B cell (primary cell): ENCODE data around the gene UBAC2. TPM values are rescaled to one million over a fixed set of nuclear protein-coding genes. Genes with fewer than 3 reads are reported as not detected.

Experiments
- ATAC-seq: fragments of 200-7000 bp; cut with Tn5 transposase; one replicate; pipeline ENCODE4 v1.10.0; 2021; ENCODE audit warnings: low read depth, mild to moderate bottlenecking, moderate number of reproducible peaks, moderate library complexity
- CTCF ChIA-PET: fragments of 350-600 bp; sonication (Branson Sonifier 250); formaldehyde crosslinking; loops from one replicate; lab custom pipeline; 2021; ENCODE audit warnings: antibody characterized with exemption, inconsistent platforms; lab: Charles Lee
- POLR2A ChIA-PET: fragments of 350-600 bp; sonication (Branson Sonifier 250); formaldehyde crosslinking; loops from one replicate; lab custom pipeline; 2021; ENCODE audit warnings: antibody characterized with exemption; lab: Charles Lee
- DNase-seq: peaks from one replicate; pipeline ENCODE4 v3.0.0; 2013
- H2AFZ ChIP-seq: 2 replicates; pipeline ENCODE4 v1.6.1; 2012; ENCODE audit warnings: mild to moderate bottlenecking, low read depth, low read length; ENCODE audit not compliant: insufficient read depth, poor library complexity, severe bottlenecking
- H3K27ac ChIP-seq, 2 donors: 1 replicate in 1 of 2; 2 replicates in 1 of 2; pipeline ENCODE4 v1.5.1; 2012 to 2013; ENCODE audit warnings: low read length in 2 of 2, mild to moderate bottlenecking in 2 of 2, moderate library complexity in 1 of 2
- H3K27me3 ChIP-seq, 4 experiments: fragments of 200-600 bp in 1 of 4; sonication (generic) in 1 of 4; replicated peaks in 1 of 4; 1 replicate in 2 of 4; 2 replicates in 2 of 4; pipeline versions ENCODE4 v1.6.1 to v1.7.0; 2013 to 2016; ENCODE audit warnings: low read length in 3 of 4, mild to moderate bottlenecking in 2 of 4, mixed read lengths in 1 of 4, moderate library complexity in 1 of 4; ENCODE audit not compliant: insufficient read depth in 4 of 4, control insufficient read depth in 3 of 4; ENCODE audit errors: control extremely low read depth in 1 of 4
- H3K36me3 ChIP-seq, 2 experiments: replicated peaks in 1 of 2; 1 replicate in 1 of 2; 2 replicates in 1 of 2; pipeline versions ENCODE4 v1.6.1 to v1.7.1; 2013; ENCODE audit warnings: low read length in 1 of 2; ENCODE audit not compliant: insufficient read depth in 2 of 2, control insufficient read depth in 1 of 2; ENCODE audit errors: control extremely low read depth in 1 of 2, extremely low read depth in 1 of 2
- H3K4me1 ChIP-seq, 2 donors: fragments of 200-600 bp in 1 of 2; sonication (generic) in 1 of 2; 1 replicate in 1 of 2; 2 replicates in 1 of 2; pipeline versions ENCODE4 v1.5.1 to v1.6.1; 2013 to 2017; ENCODE audit warnings: low read length in 2 of 2; ENCODE audit not compliant: control insufficient read depth in 2 of 2, insufficient read depth in 2 of 2
- H3K4me2 ChIP-seq: replicated peaks from 2 replicates; pipeline ENCODE3; 2012; ENCODE audit warnings: mild to moderate bottlenecking, low read depth, low read length; ENCODE audit not compliant: poor library complexity, severe bottlenecking
- H3K4me3 ChIP-seq, 5 experiments: fragments of 200-600 bp in 1 of 5; sonication (generic) in 1 of 5; 1 replicate in 3 of 5; 2 replicates in 2 of 5; pipeline versions ENCODE4 v1.5.1 to v1.7.0; 2011 to 2016; ENCODE audit warnings: low read length in 4 of 5, mild to moderate bottlenecking in 4 of 5, low read depth in 2 of 5, control low read depth in 1 of 5, moderate library complexity in 1 of 5; ENCODE audit not compliant: insufficient read depth in 1 of 5; ENCODE audit errors: control extremely low read depth in 1 of 5, extremely low read depth in 1 of 5
- H3K79me2 ChIP-seq: fragments of 200-600 bp; sonication (generic); one replicate; pipeline ENCODE4 v1.6.0; 2016; ENCODE audit warnings: low read length; ENCODE audit not compliant: control insufficient read depth, insufficient read depth
- H3K9ac ChIP-seq: fragments of 200-600 bp; sonication (generic); 2 replicates; pipeline ENCODE4 v1.6.1; 2017; ENCODE audit warnings: mild to moderate bottlenecking, low read length, moderate library complexity
- H3K9me3 ChIP-seq, 3 donors: one replicate each; pipeline versions ENCODE4 v1.6.1 to v1.7.1; 2013; ENCODE audit warnings: low read length in 2 of 3; ENCODE audit not compliant: control insufficient read depth in 2 of 3, insufficient read depth in 1 of 3; ENCODE audit errors: control extremely low read depth in 1 of 3
- H4K20me1 ChIP-seq: 2 replicates; pipeline ENCODE4 v1.6.0; 2012; ENCODE audit warnings: mild to moderate bottlenecking, low read length; ENCODE audit not compliant: insufficient read depth, control insufficient read depth, poor library complexity, severe bottlenecking
- H3K27ac Mint-ChIP-seq: one replicate; pipeline ENCODE4 v1.8.0; 2021; ENCODE audit warnings: mixed read lengths
- H3K27me3 Mint-ChIP-seq: one replicate; pipeline ENCODE4 v1.8.0; 2021; ENCODE audit warnings: mixed read lengths
- H3K4me1 Mint-ChIP-seq: one replicate; pipeline ENCODE4 v1.8.0; 2021; ENCODE audit warnings: mixed read lengths
- H3K4me3 Mint-ChIP-seq: one replicate; pipeline ENCODE4 v1.8.0; 2021; ENCODE audit warnings: mixed read lengths
- H3K9me3 Mint-ChIP-seq: one replicate; pipeline ENCODE4 v1.8.0; 2022; ENCODE audit warnings: mixed read lengths; ENCODE audit not compliant: insufficient read depth
- EZH2 ChIP-seq: IDR thresholded peaks from 2 replicates; pipeline ENCODE4 v1.6.1; 2012; ENCODE audit warnings: borderline replicate concordance, low read depth, mild to moderate bottlenecking, moderate library complexity, low read length; ENCODE audit not compliant: insufficient read depth, poor library complexity, severe bottlenecking
- WGBS: methylation state at CpG from one replicate; pipeline ENCODE4 v1.1.5; 2013; ENCODE audit warnings: missing lambda C conversion rate; ENCODE audit not compliant: insufficient coverage; 5-methylcytosine and 5-hydroxymethylcytosine counted together
- intact Hi-C: fragments of 100-400 bp; cut with micrococcal nuclease; formaldehyde crosslinking; loops from one replicate; pipeline ENCODE4 v1.10.0; 2022
- polyA plus RNA-seq: library from polyadenylated mRNA; depleted of rRNA; stranded (reverse); fragments of >200 nt; gene quantifications from 2 replicates; pipeline ENCODE4 v1.2.3, GENCODE V29; 2012
- total RNA-seq, 2 donors: library from RNA; stranded (reverse); fragments of 120-200 nt in 1 of 2; gene quantifications; 1 replicate in 1 of 2; 2 replicates in 1 of 2; pipeline versions ENCODE4 v1.2.3 to v1.2.4, GENCODE V29; 2013 to 2022
- TF ChIP-seq, protein P1 (sequence below): fragments of 200-600 bp; IDR thresholded peaks from one replicate; pipeline ENCODE4 v1.8.0; 2022; ENCODE audit warnings: antibody characterized with exemption, mild to moderate bottlenecking

The UBAC2 gene
- total and polyA plus RNA-seq, 2 donors (not counting 1 experiment from before 2014, with no cell fraction given) = 56.3 to 60.8 TPM

DNA sequence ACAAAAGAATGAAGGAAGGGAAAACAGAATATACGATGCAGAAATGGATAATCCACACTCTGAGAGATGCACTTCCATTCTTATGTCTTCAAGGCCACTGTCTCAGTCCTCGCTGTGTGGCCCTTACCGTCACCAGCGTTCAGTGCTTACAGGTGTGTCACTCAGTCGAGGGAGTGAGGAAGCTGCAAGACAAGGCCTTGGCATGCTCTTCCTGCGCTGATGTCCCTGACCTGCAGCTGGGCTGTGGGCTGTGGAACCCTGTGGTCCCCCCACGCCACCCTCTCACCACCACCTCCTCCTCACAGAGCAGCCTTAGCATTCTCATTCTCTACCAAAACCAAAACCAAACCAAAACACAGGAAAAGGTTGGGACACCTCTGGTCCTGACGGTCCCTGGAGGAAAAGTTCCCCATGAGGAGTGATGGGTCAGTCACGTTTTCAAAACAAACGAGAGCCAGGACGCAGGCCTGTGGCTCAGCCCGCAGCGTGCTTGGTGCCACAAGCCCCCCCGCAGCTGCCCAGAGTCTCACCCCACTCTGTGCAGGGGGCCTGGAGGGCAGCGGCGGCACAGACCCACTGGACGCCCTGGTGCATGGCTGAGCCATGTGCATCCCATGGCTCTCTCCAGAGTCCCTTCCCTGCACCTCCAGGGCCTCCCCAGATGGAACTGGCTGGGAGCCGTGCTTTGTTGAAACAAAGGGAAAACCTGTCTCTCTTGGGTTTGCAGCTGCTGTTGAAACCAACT lies 154.8 kb downstream of the UBAC2 start:
- Histone ChIP-seq H3K79me2 (peaks cover 31% of the 10 kb centered on the region), H3K9me3 (no peaks in the 10 kb centered on the region), H3K4me3 (peak overlapping the region in 3 of 5 experiments; percentile 13 to 47 (median 39)), H3K9ac (peak overlapping the region; percentile 54), H2AFZ (no peak overlapping the region), H3K27me3 (no peaks in the 10 kb centered on the region), H3K4me1 (peaks cover 65 to 83% of the 10 kb centered on the region in 2 donors), H3K36me3 (peaks cover 0 to 33% of the 10 kb centered on the region in 2 experiments), H3K4me2 (peak overlapping the region; percentile 73), H3K27ac (peak overlapping the region; percentile 95 to 97), H4K20me1 (no peaks in the 10 kb centered on the region)
- CTCF ChIA-PET = interaction anchor here (0.8 to 2.5 kb wide), 12 partner anchors 10 to 86 kb away, joined by 3 to 12 read pairs (median 5); partner anchors contain the start of gene GPR183
- 75% methylated on average over 17 of the region's 18 CpGs for WGBS
- no peaks in the 10 kb centered on the region for H3K27me3 Mint-ChIP-seq
- POLR2A ChIA-PET = interaction anchor here (0.7 to 2.6 kb wide), 6 partner anchors 13 to 81 kb away, joined by 3 to 21 read pairs (median 4); no protein-coding TSS in a partner anchor
- H3K9me3 Mint-ChIP-seq = no peaks in the 10 kb centered on the region
- intact Hi-C loops = loop anchor here (1.0 to 5.0 kb wide), 3 partner anchors 20 to 48 kb away; partner anchors contain the start of gene GPR183
- peaks cover 94% of the 10 kb centered on the region for H3K4me1 Mint-ChIP-seq
- no peak for TF ChIP-seq EZH2
- TF ChIP-seq, protein P1, sequence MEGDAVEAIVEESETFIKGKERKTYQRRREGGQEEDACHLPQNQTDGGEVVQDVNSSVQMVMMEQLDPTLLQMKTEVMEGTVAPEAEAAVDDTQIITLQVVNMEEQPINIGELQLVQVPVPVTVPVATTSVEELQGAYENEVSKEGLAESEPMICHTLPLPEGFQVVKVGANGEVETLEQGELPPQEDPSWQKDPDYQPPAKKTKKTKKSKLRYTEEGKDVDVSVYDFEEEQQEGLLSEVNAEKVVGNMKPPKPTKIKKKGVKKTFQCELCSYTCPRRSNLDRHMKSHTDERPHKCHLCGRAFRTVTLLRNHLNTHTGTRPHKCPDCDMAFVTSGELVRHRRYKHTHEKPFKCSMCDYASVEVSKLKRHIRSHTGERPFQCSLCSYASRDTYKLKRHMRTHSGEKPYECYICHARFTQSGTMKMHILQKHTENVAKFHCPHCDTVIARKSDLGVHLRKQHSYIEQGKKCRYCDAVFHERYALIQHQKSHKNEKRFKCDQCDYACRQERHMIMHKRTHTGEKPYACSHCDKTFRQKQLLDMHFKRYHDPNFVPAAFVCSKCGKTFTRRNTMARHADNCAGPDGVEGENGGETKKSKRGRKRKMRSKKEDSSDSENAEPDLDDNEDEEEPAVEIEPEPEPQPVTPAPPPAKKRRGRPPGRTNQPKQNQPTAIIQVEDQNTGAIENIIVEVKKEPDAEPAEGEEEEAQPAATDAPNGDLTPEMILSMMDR = no peak
- no peak for DNase-seq
- ATAC-seq = no peak
- H3K4me3 Mint-ChIP-seq = peak overlapping the region; percentile 78
- H3K27ac Mint-ChIP-seq = peak overlapping the region; percentile 98

GRCh38 chr13:99356012-99356261 lies 155.3 kb downstream of the UBAC2 start:
- no peaks in the 10 kb centered on the region for H3K27me3 ChIP-seq
- H3K9ac ChIP-seq = peak overlapping the region; percentile 54
- peaks cover 33% of the 10 kb centered on the region for H3K79me2 ChIP-seq
- intact Hi-C loops = loop anchor here (1.0 to 5.0 kb wide), 3 partner anchors 19 to 49 kb away; partner anchors contain the start of gene GPR183
- CTCF ChIA-PET = interaction anchor here (0.6 to 2.5 kb wide), 9 partner anchors 11 to 86 kb away, joined by 3 to 12 read pairs (median 4); partner anchors contain the start of gene GPR183
- H3K4me1 ChIP-seq = peaks cover 69 to 88% of the 10 kb centered on the region in 2 donors
- TF ChIP-seq, protein P1 = no peak
- TF ChIP-seq EZH2 = no peak
- Mint-ChIP-seq H3K4me1 (peaks cover 94% of the 10 kb centered on the region), H3K27ac (peak overlapping the region; percentile 98), H3K4me3 (peak overlapping the region; percentile 78), H3K9me3 (no peaks in the 10 kb centered on the region), H3K27me3 (no peaks in the 10 kb centered on the region)
- H3K9me3 ChIP-seq = no peaks in the 10 kb centered on the region
- no peaks in the 10 kb centered on the region for H4K20me1 ChIP-seq
- H3K36me3 ChIP-seq = peaks cover 0 to 30% of the 10 kb centered on the region in 2 experiments
- no CpG with 5 or more reads among the region's 1 CpG for WGBS
- H2AFZ ChIP-seq = no peak overlapping the region
- POLR2A ChIA-PET = interaction anchor here (0.5 to 2.6 kb wide), 9 partner anchors 13 to 81 kb away, joined by 3 to 21 read pairs (median 4); partner anchors contain the start of gene GPR183
- peak overlapping the region; percentile 73 for H3K4me2 ChIP-seq
- ATAC-seq (no peak), DNase-seq (no peak)
- H3K27ac ChIP-seq = peak overlapping the region; percentile 95 to 97
- H3K4me3 ChIP-seq = peak overlapping the region in 4 of 5 experiments; percentile 13 to 47 (median 28)
